GM19463 (cell line): ENCODE results near the gene IGFBP1.
"Not testable (repeated sequence)": the region's sequence is repeated elsewhere in the genome, so short reads cannot be mapped to it uniquely, and the experiment has no call there.

Experiments used
- ATAC-seq: cut with Tn5 transposase; IDR thresholded peaks from one replicate; pipeline ENCODE4 v1.9.1; 2021; ENCODE audit warnings: mild to moderate bottlenecking, moderate library complexity; ENCODE audit not compliant: unreplicated experiment

The IGFBP1 gene

DNA sequence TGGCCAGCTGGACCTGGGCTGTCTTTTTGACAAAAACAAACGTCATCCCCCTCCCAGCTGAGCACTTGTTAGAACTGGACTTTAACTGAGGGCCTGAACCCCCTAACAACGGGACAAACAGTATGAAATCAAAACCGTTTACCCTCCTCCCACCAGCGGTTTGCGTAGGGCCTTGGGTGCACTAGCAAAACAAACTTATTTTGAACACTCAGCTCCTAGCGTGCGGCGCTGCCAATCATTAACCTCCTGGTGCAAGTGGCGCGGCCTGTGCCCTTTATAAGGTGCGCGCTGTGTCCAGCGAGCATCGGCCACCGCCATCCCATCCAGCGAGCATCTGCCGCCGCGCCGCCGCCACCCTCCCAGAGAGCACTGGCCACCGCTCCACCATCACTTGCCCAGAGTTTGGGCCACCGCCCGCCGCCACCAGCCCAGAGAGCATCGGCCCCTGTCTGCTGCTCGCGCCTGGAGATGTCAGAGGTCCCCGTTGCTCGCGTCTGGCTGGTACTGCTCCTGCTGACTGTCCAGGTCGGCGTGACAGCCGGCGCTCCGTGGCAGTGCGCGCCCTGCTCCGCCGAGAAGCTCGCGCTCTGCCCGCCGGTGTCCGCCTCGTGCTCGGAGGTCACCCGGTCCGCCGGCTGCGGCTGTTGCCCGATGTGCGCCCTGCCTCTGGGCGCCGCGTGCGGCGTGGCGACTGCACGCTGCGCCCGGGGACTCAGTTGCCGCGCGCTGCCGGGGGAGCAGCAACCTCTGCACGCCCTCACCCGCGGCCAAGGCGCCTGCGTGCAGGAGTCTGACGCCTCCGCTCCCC is at the start of gene IGFBP1:
Gene IGFBP1, plus strand, starts transcription at position 304 of the 808 bp plus-strand sequence. Its CDS starts 165 bp downstream, at position 469.
- no peak for ATAC-seq

GRCh38 chr7:45838852-45839251 is 49.4 kb upstream of the IGFBP1 start:
- not testable (repeated sequence) for ATAC-seq

DNA sequence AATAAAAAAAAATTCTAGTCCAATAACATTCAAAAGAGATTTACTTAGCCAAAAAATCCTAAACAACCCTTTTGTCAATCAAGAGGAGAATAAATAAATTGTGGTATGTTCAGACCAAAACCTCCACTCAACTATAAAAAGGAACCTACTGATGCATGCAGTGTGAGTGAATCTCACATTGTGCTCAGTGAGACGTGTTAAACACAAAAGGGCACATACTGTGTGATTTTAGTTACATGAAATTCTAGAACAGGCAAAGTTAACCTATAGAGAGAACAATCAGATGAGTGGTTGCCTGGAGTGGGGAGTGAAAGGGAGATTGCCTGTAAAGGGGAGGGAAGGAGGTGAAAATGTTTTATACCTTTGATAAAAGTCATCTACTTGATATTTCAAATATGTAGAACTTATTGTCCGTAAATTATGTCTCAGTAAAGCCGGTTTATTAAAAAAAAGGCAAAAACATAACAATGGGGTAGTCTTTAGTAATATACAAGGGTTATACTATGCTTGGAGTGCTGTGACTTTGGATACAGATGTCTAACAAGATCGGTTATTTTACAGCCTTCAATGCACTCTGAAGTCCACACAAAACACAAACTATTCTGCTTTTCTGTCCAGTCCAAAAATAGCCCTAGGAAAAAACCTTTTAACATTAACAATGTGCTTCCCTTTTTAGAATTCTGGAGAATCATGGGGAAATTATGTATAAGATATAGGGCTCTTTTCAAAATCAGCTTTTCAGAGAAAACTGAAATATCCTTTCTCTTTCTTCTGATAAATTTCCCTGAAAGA is 46.2 kb upstream of the IGFBP1 start:
- not testable (repeated sequence) for ATAC-seq

GRCh38 chr7:45846536-45846935 is 41.8 kb upstream of the IGFBP1 start:
- not testable (repeated sequence) for ATAC-seq

- ATAC-seq, result not testable (repeated sequence)
These were observed 39.6 kb upstream of the IGFBP1 start for GRCh38 chr7:45848734-45849133.

- ATAC-seq, result not testable (repeated sequence)
These were observed 35.3 kb upstream of the IGFBP1 start for GRCh38 chr7:45852984-45853383.

GRCh38 chr7:45853491-45853890 is 34.8 kb upstream of the IGFBP1 start:
- ATAC-seq, result not testable (repeated sequence)

DNA sequence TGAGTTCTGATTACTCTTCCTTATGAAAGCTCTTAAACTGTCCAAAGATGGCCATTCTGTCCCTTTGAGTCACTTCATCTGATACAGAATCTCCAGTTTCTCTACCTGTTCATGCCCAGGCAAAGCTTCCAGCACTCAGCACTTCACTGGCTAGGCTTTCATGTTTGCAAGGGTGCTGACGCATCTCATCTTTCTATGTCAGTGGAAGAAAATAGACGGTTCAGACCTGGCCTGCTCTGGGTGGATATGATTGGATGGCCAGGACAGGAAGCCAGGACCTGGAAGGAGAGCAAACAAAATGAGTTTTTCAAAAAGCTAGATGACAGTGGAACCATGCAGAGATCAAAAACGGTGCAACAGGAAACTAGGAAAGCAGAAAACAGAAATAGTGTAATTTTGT is 32.6 kb upstream of the IGFBP1 start:
- ATAC-seq, result not testable (repeated sequence)

DNA sequence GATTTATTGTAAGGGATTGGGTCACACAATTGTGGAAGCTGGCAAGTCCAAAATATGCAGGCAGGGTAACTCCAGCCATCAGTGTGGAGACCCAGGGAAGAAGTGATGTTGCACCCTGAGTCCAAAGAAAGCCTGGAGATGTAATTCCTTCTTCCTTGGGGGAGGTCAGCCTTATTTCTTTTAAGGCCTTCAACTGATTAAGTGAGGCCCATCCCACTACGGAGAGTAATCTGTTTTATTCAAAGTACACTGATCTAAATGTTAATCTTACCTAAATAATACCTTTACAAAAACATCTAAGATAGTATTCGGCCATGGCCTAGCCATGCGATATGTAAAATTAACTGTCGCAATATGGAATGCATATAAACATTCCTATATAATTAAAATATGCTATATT is 31.4 kb upstream of the IGFBP1 start:
- ATAC-seq, result not testable (repeated sequence)

- no peak for ATAC-seq
These were observed 24.6 kb upstream of the IGFBP1 start for GRCh38 chr7:45863715-45864114.

- no peak for ATAC-seq
These were observed 22.5 kb upstream of the IGFBP1 start for GRCh38 chr7:45865594-45866410.

GRCh38 chr7:45867471-45867870 is 20.8 kb upstream of the IGFBP1 start:
- ATAC-seq, result no peak

DNA sequence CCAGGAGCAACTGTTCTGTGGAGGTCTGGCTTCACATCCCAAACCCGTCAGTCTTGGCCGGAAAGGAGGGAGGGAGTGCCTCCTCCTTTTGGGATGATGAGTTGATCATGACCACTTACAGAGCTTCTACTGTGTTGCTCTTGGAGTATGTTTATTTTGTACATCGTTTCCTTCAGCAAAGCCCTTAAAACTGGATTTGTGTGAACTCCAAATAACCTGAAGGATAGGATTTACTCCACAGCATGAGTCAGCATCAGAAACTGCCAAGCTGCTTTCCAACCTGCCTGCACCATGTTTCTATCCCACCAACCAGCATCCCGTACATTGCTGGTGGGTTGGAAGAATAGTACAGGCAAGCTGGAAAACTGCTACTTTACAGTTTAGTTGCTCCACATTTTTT is 18.9 kb upstream of the IGFBP1 start:
- ATAC-seq, result no peak

DNA sequence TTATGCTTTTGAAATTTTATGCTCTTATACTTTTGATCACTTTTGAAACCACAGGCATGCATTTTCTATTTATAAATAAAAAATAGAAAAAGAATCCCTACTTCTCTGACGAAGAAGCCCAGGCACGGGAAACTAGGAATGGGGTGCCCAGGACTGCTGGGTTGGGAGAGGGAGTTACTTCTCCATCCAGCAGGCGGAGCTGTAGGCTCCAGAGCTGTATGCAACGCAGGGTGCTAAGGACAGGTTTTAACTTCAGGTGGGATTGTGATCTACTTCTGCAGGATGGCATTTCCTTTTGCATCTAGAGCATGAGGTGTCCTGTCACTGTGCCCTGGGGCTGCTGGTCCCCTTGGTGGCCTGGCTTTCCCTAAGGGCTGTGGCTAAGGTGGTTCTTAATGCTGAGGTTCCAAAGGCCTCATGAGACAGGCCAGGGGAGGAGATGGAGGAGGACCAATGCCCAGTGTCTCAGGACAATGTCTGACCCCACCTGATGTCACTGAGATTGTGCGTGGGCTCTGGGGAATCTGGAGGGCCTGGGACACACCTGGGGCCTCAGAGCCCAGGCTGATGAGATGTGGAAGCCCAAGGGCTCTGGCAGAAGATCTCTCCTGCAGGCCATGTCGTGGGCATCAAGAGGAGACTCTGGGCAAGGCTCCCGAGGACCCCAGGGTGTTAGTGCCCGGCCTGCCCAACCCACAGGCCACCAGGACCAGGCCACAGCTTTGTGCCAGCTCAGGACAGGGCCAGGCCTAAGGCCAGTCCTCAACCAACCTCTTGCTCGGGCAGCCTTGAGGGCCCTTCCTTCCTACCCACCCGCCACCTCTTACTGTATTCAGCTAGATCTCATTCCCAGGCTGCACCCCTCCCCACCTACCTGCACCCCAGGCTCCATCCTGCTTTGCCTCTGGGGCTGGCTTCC is 15.9 kb upstream of the IGFBP1 start:
- no peak for ATAC-seq

DNA sequence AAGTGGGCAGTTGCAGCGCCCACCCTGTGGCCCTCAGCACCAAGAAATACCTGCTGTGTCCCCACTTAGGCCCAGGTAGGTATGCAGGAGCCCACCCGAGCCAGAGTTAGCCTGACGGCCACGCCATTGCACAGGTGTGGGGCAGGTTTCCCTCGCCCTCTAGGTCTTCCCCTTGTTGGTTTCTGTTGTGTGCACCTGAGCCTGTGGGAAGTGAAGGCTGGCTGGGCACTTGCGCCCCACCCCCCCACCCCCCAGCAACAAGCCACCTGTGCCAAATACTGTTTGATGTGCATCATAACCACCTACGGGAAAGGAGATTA is 15.3 kb upstream of the IGFBP1 start, which contains the start of gene CCDC201:
Gene CCDC201, minus strand, starts transcription at position 48 of the 320 bp plus-strand sequence. CDS start 75 bp downstream, outside the sequence.
- ATAC-seq, result no peak

GRCh38 chr7:45873355-45873754 is 14.9 kb upstream of the IGFBP1 start:
- ATAC-seq, result no peak

GRCh38 chr7:45874408-45875131 is 13.7 kb upstream of the IGFBP1 start:
- no peak for ATAC-seq

- ATAC-seq, result no peak
These were observed 11.8 kb upstream of the IGFBP1 start for GRCh38 chr7:45876519-45876918.

GRCh38 chr7:45878457-45879144 is 9.7 kb upstream of the IGFBP1 start:
- no peak for ATAC-seq
